Ishikawa (cell line): ENCODE data around the gene LAMA3.

Experiments
- CEBPB ChIP-seq: IDR thresholded peaks from 2 replicates; pipeline ENCODE4 v1.6.1; 2012
- EP300 ChIP-seq: IDR thresholded peaks from 2 replicates; pipeline ENCODE4 v1.6.1; 2012; ENCODE audit warnings: borderline replicate concordance
- NFIC ChIP-seq: IDR thresholded peaks from 2 replicates; pipeline ENCODE4 v1.6.1; 2012
- RAD21 ChIP-seq: IDR thresholded peaks from 2 replicates; pipeline ENCODE4 v1.6.1; 2012; ENCODE audit warnings: low read depth
- TAF1 ChIP-seq: IDR thresholded peaks from 2 replicates; pipeline ENCODE4 v1.6.1; 2012; ENCODE audit warnings: low read depth, mild to moderate bottlenecking
- TCF12 ChIP-seq: IDR thresholded peaks from 2 replicates; pipeline ENCODE4 v1.6.1; 2012; ENCODE audit warnings: low read depth
- TEAD4 ChIP-seq: IDR thresholded peaks from 2 replicates; pipeline ENCODE4 v1.6.1; 2012
- USF1 ChIP-seq: IDR thresholded peaks from 2 replicates; pipeline ENCODE4 v1.6.1; 2012
- YY1 ChIP-seq: IDR thresholded peaks from 2 replicates; pipeline ENCODE4 v1.6.1; 2012; ENCODE audit warnings: low read depth
- ZBTB7A ChIP-seq: IDR thresholded peaks from 2 replicates; pipeline ENCODE4 v1.6.1; 2012; ENCODE audit warnings: low read depth
- TF ChIP-seq, protein P1 (sequence below): IDR thresholded peaks from 2 replicates; pipeline ENCODE4 v1.6.1; 2012
- TF ChIP-seq, protein P2 (sequence below): IDR thresholded peaks from 2 replicates; pipeline ENCODE4 v1.6.1; 2012; ENCODE audit warnings: low read depth, mild to moderate bottlenecking

GRCh38 chr18:23671564-23671963, 17.7 kb upstream of the LAMA3 start:
- no peak for TF ChIP-seq ZBTB7A
- no peak for TF ChIP-seq USF1
- TF ChIP-seq, protein P1, sequence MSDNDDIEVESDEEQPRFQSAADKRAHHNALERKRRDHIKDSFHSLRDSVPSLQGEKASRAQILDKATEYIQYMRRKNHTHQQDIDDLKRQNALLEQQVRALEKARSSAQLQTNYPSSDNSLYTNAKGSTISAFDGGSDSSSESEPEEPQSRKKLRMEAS = no peak
- TF ChIP-seq TAF1 = no peak
- no peak for TF ChIP-seq RAD21
- TF ChIP-seq TEAD4 = no peak
- TF ChIP-seq EP300 = no peak
- TF ChIP-seq NFIC = no peak
- TF ChIP-seq CEBPB = no peak
- TF ChIP-seq, protein P2, sequence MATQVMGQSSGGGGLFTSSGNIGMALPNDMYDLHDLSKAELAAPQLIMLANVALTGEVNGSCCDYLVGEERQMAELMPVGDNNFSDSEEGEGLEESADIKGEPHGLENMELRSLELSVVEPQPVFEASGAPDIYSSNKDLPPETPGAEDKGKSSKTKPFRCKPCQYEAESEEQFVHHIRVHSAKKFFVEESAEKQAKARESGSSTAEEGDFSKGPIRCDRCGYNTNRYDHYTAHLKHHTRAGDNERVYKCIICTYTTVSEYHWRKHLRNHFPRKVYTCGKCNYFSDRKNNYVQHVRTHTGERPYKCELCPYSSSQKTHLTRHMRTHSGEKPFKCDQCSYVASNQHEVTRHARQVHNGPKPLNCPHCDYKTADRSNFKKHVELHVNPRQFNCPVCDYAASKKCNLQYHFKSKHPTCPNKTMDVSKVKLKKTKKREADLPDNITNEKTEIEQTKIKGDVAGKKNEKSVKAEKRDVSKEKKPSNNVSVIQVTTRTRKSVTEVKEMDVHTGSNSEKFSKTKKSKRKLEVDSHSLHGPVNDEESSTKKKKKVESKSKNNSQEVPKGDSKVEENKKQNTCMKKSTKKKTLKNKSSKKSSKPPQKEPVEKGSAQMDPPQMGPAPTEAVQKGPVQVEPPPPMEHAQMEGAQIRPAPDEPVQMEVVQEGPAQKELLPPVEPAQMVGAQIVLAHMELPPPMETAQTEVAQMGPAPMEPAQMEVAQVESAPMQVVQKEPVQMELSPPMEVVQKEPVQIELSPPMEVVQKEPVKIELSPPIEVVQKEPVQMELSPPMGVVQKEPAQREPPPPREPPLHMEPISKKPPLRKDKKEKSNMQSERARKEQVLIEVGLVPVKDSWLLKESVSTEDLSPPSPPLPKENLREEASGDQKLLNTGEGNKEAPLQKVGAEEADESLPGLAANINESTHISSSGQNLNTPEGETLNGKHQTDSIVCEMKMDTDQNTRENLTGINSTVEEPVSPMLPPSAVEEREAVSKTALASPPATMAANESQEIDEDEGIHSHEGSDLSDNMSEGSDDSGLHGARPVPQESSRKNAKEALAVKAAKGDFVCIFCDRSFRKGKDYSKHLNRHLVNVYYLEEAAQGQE = no peak
- TF ChIP-seq TCF12 = no peak
- TF ChIP-seq YY1 = no peak
